ENCODE measurements around the gene TMEM132C.

The TMEM132C gene

GRCh38 chr12:128456922-128457321 is 190.0 kb downstream of the TMEM132C start:
- TF ChIP-seq CTCF (IDR thresholded peaks at IDR 0.05; ENCODE audit: extremely low read depth, missing control alignments) = no peak
- no peak for DNase-seq (ENCODE audit: low spot score)

- no peak for DNase-seq (ENCODE audit: low spot score)
- no peak for TF ChIP-seq CTCF (IDR thresholded peaks at IDR 0.05; ENCODE audit: extremely low read depth, missing control alignments)
Observed at GRCh38 chr12:128458301-128458974, 191.5 kb downstream of the TMEM132C start.

- no peak for TF ChIP-seq CTCF (IDR thresholded peaks at IDR 0.05; ENCODE audit: extremely low read depth, missing control alignments)
Observed at GRCh38 chr12:128459067-128459466, 192.1 kb downstream of the TMEM132C start.

GRCh38 chr12:128463881-128464280 is 196.9 kb downstream of the TMEM132C start:
- no peak for DNase-seq (ENCODE audit: low spot score)
- no peak for TF ChIP-seq CTCF (IDR thresholded peaks at IDR 0.05; ENCODE audit: extremely low read depth, missing control alignments)

More at GRCh38 chr12:128459067-128459466, 192.1 kb downstream of the TMEM132C start:
- no peak for DNase-seq (ENCODE audit: low spot score)

- TF ChIP-seq CTCF (IDR thresholded peaks at IDR 0.05; ENCODE audit: extremely low read depth, missing control alignments) = no peak
Observed at GRCh38 chr12:128467882-128468281, 200.9 kb downstream of the TMEM132C start.

GRCh38 chr12:128468926-128469325 is 202.0 kb downstream of the TMEM132C start:
- DNase-seq (ENCODE audit: low spot score) = no peak
- TF ChIP-seq CTCF (IDR thresholded peaks at IDR 0.05; ENCODE audit: extremely low read depth, missing control alignments) = no peak

More at GRCh38 chr12:128467882-128468281, 200.9 kb downstream of the TMEM132C start:
- DNase-seq (ENCODE audit: low spot score) = no peak

GRCh38 chr12:128471491-128471890 is 204.5 kb downstream of the TMEM132C start:
- TF ChIP-seq CTCF (IDR thresholded peaks at IDR 0.05; ENCODE audit: extremely low read depth, missing control alignments) = no peak
- DNase-seq (ENCODE audit: low spot score) = no peak

All from GM20000 (cell line).